HG02610 (cell line): ENCODE measurements around the gene TAS2R38.

Source experiments
- ATAC-seq: cut with Tn5 transposase; IDR thresholded peaks from one replicate; pipeline ENCODE4 v1.9.1; 2021; ENCODE audit warnings: mild to moderate bottlenecking, moderate library complexity; ENCODE audit not compliant: unreplicated experiment

Gene TAS2R38

DNA sequence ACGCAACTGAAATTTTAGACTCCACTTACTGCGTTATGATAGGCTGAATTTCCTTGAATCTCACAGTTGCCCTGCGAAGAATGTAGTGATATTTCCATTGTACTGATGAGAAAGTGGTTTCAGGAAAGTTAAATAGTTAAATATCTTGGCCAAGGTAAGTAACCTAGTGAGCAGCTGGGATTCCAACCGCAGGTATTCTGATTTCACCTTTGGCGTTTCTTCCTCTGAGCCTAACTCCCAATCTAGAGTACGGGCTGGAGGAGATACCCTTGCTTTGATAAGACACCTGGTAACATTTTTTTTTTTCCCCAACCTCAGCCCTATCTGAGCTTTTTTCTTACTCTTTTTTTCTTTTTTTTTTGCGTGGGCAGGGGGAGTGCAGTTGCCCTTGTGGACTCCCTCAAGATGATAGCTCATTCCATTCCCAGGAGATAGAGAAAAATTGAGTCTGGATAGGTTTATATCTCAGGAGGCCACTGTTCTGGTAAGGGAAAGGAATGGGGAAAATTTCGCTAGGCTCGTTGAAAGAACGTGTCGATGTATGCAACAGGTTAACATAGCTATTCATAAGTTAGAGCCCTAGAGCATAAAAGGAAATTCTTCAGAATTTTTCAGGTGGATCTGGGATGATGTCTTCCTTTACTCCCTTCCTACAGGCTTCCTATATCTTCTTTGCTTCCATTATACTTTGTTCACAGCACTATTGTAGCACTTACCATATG lies 3.1 kb upstream of the TAS2R38 start:
- ATAC-seq, result no peak

DNA sequence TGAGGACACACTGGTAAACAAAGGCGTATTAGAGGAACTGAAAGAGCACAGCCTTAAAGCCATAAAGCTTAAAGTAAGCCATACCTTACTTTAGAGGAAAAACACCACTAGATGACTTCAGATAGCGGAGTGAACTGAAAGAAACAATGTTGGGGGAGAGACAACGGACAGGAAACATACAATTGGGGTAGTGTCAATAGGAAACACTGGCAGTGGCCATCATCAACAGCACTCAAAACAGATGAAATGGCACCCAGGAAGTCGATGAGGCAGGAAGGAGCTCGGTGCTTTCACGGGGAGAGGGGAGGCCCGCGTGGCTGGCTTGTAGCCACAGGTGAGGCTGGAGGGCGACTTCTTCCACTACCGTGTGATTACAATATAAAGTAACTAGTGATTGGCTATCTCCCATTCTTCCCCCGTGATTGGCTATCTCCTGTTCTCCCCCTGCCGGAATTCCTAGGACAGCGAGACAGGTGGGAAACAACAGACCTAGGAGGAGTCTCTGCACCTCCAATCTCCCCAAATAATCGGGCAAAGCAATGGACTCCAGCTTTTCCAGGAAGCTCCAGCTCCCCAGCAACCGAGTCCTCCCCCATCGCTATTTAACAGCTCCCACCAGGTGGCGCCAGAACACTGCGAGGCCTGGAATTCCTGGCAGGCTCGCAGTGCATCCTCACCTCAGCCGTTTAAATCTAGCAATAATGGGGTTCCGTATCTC lies 2.4 kb upstream of the TAS2R38 start:
- ATAC-seq, result peak; percentile 75

DNA sequence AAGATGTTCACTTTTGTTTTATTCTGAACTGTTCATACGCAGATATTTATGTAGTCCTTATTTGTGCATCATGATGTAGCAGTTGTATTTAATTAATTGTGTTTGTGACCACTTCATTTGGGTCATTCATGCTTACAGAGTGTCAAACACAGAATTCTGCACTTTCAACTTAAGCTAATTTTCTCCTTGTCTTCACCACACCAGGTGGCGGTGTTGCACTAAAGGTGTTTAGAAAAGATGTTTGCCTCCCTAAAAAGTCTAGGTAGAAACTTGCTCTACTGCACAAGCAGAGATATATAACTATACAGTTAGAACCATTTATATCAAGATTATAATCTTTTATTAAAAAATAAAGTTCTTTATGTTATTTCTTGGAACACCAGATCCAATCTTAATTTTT lies 1.3 kb upstream of the TAS2R38 start:
- no peak for ATAC-seq

DNA sequence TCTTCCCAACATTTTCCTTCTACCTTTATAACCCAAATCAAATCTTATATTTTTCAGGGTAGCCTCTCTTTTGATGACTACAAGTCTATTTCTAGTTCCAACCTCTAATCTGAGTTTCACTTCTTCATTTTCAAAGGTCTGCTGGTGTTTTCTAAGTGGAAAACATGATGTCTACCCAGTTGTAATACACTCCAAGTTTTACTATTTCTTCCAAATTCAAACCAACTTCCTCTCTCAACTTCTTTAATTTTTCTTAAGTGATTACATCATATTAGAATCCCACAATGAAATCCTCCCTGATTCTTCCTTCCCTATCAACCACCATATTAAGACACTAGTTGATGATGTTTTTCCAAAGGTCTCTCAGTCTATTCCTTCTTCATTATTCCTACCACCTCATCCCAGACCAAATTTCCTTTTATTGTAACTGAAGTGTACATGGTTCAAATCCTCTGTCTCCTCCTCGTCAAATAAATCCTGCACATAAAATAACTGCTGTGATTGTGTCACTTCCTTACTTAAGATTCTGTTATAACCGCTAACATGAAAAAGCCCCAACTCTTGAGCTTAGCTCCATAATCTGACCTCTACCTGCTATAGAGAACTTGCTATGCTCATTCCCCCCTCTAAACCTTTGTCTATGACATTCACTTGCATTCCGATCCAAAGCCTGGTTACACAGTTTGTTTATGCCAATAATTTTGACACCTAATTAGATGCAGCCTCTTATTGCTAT lies 12.7 kb downstream of the TAS2R38 start:
- peak; percentile 62 for ATAC-seq

DNA sequence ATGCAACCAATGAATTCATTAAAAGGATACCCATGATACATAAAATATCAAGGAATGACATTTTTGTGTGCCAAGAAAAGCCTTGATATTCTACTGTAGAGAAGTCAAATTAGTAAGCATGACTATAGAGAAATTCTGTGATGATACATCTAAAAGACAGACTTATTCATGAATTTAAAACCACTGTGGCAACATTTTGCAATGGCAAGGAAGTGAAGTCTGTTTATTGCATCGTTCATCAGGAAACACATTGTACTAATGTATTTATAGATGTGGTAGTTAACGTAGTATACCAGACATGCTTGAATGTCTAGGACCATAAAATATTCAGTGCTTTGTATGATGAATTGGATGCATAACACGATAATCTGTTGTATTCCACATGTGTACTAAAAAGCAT lies 17.5 kb downstream of the TAS2R38 start:
- no peak for ATAC-seq

DNA sequence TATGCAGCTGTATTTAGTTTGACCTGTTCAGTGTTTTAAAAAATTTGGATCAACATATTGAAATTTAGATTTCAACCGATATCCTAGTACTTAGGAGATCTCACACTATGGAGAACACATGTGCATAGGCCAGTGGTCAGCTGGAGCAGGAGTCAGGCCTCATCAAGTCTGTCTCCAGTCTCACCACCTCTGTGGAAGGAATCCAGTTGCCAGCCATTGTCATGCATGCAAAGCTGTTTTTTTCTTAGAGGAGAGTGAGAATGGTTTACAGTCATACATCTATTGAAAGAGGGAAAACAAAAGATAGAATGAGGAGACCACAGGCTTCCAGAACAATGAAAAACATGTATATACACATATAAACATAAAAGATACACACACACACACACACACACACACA lies 19.2 kb downstream of the TAS2R38 start:
- no peak for ATAC-seq

DNA sequence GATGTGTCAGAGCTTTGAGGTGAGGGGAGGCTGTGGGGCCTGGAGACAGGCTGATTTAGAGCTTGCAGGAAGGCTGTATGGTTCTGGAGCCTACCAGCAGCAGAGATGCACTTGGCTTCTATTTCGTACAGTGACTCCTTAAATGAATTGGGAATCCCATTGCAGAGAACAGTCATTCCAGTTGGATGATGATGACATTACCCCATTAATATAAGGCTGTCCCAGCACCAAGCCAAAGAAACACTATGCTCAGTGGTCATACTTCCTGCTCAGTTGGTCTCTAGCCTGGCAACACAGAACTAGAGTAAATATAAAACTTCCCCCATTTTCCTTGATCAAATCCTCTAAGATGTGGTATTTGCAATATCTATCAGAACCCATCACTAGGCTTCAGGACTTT lies 21.1 kb downstream of the TAS2R38 start:
- no peak for ATAC-seq

DNA sequence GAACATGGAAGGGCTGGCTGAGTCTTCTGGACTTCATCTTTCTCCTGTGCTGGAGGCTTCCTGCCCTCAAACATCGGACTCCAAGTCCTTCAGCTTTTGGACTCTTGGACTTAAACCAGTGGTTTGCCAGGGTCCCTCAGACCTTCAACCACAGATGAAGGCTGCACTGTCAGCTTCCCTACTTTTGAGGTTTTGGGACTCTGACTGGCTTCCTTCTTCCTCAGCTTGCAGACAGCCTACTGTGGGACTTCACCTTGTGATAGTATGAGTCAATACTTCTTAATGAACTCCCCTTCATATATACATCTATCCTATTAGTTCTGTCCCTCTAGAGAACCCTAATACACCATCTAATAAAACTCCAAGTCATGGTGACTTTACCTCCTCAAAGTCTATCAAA lies 22.8 kb downstream of the TAS2R38 start:
- no peak for ATAC-seq

DNA sequence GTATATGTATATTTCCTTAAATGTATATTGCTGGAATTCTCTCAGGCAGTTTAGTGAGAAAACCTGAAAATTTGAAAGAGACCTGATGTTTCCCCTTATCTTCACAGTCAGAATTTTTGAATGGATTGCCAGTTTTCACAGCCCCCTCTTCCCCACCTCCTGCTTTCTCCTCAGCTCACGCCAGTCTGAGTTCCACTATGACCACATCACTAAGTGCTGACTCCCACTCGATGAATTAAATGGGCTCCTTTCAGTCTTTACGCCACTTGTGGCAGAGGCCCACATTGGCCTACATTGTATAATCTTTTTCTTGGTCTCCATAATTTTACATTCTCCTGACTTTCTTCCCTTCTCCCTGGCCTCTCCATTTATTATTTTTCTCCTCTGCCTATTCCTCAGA lies 23.7 kb downstream of the TAS2R38 start:
- ATAC-seq, result no peak

DNA sequence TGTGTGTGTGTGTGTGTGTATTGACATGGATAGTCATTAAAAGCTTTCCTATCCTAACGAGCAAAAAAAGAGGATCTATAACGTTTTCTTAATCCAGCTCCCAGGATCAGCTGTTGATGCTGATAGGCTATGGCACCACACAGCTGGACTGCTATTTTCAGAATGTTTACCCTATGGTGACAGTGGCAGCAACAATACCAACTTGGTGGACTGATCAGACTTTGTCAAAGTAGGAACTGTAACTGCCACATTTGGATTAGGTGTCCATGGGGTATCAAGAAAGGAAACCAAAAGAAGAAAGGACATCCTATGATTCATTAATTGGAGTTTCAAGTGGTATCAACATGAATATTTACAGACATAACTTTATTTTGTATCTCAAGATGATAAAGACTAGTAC lies 24.1 kb downstream of the TAS2R38 start:
- no peak for ATAC-seq

DNA sequence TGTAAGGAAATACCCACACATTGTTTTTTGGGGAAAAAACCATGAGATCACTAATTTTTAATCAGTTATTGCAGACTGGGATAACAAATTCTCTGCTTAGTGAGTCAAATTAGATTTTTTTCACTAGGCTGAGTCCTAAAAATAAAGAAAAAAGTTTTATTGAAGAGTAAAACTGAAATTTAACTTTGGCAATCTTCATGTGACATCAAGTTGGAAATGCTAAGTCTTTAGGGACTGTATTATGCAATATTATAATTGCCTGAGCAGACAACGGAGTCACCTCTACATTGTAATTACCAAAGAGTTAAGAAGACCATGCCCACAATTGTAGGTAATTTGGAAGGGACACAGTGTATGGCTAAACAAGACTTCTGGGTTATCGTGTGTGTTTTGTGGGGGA lies 24.6 kb downstream of the TAS2R38 start:
- ATAC-seq, result no peak

DNA sequence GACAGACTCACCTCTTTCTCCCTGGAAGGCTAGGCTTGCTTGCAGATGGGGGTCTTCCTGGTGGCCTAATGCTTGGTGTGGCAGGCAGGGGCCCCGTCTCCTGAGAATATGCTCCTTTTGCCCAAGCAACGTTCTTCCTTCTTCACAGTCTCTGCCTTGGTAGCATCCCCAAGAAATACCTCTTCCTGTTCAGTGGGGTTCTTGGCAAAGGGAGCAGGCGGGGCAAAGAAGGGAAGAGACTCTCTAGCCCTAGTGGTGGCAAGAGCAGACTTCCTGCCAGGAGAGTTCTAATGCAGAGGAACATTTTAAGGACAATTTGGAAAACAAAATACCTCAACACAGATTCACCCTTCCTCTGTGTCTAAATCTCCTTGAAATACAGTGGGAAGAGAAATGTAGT lies 26.8 kb downstream of the TAS2R38 start, which contains the start of gene CLEC5A:
TSS of gene CLEC5A (minus strand) at position 179 of the 400 bp plus-strand sequence. CDS start 682 bp downstream, outside the sequence.
- no peak for ATAC-seq

DNA sequence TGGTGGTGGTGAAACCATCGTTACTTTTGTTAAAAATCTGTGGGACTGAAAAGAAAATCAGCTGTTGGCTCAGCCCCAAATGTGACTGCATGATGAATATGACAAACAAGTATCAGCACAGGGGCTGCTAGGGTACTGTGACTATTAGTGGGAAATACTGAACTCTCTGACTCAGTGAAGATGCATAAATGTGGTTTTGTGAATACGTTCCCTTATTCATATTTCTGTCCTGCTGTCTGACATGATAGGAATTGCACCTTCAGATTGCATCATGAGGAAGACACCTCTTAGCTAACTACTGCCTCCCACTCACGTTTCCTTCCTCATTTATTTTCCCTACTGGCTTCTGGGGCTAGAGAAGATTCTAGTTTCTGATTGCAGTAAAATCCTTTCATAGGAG lies 28.2 kb downstream of the TAS2R38 start:
- ATAC-seq, result no peak

DNA sequence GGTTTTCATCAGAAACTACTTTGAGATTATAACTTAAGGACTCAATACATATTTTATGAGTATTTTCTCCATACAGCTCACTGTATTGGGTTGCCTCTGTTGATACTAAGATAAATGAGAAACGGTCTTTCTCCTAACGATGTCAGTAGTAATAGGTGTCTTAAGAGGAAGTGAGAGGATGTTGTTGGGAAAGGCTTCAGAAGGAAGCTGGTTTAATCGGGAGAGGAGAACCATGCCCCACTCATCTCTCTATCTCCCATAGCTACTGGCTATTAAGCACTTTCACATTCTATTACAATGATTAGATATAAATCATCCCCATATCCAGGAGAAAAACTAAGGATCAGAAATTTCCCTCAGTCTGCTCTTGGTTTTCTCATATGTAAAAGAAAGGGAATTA lies 28.8 kb downstream of the TAS2R38 start:
- ATAC-seq, result no peak

DNA sequence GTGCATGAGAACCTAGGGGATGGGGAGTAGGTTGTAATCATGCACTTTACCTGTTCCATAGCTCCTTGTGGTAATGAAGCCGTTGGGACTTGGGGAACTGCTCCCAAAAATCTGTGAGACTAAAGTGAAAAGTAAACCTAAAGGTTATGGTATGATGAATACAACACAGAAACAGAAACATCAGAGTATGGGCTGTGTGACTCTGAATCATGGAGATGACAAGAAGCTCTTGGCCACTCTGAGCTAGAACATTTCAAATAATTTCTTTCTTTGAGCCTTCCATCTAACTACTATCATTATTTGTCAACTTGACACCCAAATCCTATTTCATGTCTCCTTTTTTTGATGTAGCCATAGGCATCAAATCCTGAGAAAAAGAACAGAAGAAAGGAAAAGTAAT lies 29.7 kb downstream of the TAS2R38 start:
- ATAC-seq, result no peak

DNA sequence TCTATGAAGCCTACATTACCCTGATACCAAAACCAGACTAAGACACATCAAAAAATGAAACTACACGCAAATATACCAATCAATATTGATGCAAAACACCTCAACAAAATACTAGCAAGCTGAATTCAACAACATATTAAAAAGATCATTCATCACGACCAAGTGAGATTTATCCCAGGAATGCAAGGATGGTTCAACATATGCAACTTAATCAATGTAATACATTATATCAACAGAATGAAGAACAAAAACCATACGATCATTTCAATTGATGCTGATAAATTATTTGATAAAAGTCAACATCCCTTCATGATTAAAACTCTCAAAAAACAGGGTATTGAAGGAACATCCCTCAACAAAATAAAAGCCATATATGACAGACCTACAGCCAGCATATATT lies 32.5 kb downstream of the TAS2R38 start:
- ATAC-seq, result no peak

DNA sequence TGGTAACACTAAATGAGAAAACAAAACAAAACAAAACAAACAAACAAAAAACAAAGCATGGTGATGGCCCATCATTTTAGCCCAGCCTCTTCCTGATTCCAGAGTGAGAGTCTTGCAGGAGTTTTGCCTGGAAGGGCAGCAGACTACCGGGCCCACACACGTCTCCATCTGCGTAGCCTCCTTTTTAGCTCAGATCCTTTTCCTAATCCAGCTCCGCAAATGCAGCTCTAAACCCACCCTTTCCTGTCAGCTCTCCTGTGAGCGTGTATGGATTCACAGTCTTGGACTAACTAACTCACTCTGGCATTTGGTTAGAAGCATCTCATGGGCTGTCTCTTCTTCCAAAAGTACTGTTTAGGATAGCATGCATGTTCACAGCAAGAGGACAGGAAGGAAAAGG lies 43.4 kb downstream of the TAS2R38 start:
- ATAC-seq, result no peak

DNA sequence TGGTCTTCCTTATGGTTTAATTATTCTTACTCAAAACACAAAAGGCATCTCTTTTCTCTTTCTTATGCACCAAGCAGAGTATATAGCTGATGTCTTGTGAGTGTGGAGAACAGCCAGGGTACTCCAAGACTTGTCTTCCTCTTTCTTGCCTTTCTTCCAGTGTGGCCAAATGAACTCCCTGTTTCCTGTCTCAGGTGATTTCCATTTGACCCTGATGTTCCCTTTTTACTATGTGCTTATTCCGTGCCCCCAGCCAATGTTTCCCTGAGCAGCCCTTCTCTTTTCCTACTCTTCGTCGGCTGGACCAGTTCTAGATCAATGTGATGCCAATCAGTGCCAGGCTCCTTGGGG lies 44.8 kb downstream of the TAS2R38 start:
- ATAC-seq, result no peak

DNA sequence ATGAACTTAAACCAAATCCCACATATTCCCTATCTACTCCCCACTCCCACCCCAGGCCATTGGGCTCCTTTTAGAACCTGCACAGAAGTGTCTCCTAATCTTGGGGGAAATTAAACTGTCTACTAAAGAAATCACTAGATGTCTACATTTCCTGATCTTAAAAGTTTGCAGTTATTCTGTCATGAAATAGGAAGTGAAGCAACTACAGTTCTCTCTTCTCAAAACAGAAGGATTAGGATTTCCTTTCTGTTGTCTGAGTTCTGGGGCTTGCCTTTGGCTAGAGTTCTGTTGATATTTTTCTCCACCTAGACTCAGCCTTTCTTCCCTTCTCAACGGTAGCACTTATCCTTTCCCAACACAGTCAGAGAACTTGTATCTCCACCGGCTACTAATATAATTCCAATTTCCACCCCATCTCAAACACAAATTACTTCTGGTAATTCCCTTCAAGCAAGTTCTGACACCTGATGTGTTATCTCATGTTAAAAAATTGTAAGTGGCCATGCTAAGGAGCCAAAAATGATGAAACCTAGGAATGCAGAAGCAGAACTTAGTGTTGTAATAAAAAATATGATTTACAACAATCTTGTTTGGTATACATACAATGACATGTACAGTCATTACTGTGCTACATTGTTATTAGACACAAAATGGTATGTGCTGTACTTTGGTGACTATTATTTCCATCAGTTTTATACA lies 45.3 kb downstream of the TAS2R38 start:
- ATAC-seq, result no peak
